Amniotic stem cell (primary cell): ENCODE measurements around the gene ZNF862.

Experiments used
- DNase-seq: peaks from one replicate; lab custom pipeline; 2025; lab: John Stamatoyannopoulos, UW

Gene ZNF862

DNA sequence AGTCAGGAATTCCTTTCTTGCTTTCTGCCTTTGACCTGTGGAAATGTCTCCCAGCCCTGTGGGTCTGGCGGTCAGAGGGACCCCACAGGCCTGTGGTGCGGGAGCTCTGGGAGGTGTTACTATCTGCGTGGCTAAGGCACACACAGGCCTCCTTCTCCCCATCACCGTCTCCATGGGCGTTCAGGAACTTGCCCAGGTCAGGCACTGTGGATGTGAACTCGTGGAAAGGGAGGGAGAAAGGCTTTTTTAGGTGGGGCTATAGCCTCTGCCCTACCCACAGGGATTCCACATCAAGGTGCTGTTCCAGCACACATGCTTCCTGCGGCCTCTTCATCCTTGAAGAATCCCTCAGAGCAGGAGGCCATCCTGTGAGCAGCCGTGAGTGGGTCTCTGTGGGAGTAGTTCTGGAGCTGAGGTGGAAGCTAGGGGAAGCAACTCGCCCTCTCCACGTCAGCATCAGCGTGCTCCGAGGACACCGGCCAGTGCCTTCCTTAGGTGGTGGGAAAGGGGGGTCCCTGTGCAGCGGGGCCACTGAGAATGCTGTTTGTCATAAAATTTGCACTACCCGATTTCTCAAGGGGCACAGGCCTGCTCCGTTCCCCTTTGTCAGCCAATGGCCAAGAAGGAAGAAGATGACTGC lies 28.1 kb downstream of the ZNF862 start:
- DNase-seq = no peak

DNA sequence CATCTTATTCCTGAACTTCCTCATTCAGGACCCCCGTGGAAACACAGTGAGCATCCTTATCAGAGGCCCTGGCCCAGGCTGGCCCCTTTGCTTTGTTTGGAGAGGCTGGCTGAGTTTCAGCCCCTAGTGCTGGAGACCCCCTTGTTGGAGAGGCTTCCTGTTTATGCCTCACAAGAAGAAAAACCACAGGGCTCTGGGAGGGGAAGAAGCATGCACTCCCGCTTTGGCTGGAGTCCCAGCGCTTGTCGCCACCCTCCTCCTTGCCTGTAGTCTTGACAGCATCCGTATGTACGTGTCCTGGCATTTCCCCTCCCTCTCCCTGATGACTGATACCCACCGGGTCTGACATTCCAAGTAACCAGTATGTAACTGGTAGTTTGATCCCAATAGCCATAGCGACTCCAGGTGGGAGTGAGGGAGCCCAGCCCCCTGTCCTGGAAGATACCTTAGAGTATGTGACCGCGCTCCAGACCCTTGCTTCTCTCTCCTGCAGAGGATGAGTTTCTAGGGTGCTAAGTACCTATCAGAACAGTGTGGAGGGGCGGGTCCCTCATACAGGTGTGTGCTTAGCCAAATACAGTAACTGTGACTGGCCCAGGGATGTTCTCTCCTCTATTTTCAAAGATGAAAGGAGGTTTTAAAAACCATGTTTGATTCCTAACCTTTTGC lies 28.7 kb downstream of the ZNF862 start:
- DNase-seq = no peak

DNA sequence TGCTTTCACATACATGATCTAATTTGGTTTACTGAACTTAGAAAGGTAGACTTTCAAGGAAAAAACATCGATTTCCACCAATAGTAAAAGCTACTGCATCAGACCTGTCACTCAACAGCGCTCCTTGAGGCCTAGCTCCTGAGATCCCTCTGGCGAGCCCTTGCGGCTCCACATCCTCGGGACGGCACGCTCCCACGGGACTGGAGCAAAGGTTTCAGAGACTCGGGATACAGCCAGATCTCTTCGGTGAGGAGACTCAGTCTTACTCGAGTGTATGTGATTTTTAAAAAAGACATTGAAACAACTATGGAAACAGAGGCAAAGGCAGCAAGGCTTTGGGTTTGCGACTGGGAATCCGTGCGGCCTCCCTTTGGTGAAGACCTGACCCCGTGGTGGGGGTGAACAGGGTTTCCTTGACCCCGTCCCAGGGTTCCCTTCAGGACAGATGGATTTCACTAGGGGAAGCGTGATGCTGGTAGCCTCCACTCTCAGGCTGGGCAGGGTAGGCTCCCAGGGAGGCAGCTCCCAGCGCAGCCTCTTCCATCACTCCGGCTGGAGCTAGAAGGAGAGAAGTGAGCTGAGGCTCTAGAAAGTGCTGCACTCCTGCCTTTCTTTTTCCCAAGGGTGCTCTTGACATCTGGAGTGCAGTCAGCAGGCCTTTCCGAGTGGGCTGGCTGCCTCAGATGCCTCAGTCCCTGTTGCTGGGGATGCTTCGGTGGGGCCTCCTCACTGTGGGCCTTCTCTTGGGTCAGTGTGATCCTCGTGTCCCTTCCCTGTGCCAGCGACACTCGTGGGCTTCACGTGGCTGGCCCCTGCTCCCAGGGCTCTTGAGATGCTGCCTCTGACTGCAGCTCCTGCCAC lies 29.8 kb downstream of the ZNF862 start:
- DNase-seq = no peak

DNA sequence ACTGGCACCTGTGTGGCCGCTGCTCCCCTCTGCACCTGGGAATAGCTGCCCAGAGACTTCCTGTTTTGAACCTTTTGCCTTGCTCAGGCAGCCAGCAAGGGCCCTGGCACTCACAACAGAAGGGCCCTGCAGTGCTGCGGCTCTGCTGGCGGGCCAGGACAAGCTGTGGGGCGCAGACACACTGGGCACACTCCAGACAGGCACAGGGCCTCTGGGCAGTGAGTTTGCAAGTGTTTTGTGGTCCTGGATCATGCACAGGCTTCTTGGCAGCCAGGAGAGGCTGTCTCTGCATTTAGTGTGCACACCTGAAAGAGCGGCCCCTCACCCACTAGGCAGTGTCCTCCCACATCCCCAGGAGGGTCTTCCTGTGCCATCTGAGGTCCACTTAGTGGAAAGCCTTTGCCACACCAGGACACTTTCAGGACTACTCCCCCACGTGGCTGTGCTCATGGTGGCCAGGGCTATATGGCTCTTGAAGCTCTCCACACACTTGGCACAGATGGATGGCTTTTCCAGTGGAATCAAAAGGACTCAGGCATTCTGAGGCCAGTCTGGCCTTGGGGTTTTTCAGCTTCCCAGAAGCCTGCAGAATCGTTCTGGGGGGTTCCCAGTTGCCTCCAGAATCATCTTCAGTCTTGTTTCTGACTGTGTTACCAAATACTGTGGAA lies 30.6 kb downstream of the ZNF862 start:
- no peak for DNase-seq

DNA sequence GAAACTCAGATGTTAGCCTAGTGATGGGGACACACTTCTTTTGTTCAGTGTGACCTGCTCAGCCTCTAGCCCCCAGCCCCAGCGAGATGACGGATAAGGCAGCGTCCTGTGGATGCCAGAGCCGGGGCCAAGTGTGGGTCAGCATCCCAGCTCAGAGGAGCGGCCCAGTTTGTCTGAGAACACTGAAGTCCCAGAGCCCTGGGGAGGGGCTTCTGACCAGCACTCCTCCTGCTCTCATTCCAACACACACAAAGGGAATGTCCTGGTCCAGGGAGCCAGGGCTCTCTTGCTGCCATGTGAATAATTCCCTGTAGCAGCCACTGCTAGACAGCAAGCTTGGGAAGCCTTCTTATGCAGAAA lies 31.1 kb downstream of the ZNF862 start:
- no peak for DNase-seq

DNA sequence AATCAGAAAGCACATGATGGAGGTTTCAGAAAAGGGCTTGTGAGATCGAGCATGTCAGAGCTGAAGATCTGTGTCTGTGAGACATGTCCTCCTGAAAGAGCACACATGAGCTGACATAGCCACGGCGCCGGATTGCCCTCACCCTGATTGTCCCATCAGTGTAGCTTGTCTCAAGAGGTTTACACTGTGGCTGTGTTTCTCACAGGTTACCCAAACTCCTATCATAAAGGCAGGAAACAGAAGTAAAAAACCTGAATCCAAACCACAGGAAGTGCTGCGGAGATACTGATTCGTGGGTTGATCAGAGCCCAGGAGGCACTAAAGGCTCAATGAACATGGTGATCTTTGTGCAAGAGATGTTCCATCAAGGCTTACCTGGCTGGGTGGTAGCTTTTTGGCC lies 31.7 kb downstream of the ZNF862 start:
- no peak for DNase-seq

DNA sequence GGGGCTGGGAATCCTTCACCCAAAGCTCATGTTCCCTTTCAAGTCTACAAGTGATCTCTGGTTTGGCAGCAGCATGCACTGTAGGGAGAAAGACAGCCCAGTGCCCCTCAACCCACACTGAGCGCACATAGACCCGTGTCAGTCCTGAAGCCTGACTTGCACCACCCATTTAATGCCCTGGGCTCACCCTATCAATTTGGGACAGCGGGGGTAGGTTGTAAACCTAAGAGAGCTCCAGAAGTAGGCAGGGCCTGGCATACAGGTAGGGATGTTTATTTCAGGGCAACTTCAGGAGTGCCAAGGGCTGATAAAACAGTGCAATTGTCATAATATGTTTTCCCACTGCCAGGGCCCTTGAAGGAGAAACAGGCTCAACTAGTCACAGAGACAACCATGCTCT lies 32.1 kb downstream of the ZNF862 start:
- no peak for DNase-seq

DNA sequence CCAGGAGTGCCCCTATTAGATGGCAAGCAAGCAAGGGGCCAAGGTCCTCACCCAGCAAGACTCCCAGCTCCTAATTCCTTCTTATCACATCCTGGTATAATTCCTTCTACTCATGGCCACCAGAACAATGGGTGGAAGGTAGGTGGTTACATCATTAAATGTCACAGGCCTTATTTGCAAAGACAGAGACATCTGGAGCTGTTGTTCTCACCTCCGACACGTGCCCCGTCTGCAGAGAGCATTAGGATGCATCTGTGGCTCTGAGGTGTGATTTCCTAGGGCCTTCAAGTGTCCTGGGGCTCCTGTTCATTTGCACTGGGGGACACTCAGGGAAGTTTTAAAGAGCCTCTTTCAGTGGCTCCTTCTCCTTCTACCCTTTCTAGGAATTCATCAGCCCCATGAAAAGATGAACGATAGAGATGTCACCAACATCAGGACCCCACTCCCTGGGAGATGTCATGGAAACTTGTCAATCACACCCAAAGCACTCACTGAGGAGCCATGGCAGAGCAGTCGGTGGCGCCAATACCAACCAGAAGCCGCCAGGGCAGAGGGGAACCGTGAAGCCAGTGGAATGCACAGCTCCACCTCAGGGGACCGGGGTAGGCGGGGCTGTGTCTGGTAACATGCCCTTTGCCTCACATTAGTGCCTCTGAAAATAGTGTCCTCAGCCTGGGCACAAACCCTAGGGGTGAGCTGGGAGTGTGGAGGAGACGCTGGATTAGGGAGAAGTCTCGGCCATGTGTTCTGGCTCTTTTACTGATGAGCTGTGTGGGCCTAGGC lies 32.7 kb downstream of the ZNF862 start:
- DNase-seq = no peak

DNA sequence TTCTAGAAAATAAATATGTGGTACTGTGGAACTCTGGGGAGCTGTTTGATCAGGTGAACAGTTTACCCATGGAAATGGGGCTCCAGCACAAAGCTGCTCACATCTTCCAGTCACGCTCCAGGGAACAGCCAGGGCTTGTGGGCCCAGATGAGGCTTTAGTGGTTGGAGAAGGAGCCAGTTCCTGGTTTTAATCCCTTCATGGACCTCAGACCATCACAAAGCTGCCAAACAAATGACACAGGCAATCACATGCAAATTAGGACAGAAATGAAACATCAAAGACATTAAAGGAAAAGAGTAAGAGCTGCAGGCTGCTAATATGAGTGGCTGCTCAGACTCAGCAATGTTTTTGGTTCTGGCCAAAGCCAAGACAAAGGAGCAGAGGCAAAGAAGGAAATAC lies 33.4 kb downstream of the ZNF862 start:
- DNase-seq = no peak

DNA sequence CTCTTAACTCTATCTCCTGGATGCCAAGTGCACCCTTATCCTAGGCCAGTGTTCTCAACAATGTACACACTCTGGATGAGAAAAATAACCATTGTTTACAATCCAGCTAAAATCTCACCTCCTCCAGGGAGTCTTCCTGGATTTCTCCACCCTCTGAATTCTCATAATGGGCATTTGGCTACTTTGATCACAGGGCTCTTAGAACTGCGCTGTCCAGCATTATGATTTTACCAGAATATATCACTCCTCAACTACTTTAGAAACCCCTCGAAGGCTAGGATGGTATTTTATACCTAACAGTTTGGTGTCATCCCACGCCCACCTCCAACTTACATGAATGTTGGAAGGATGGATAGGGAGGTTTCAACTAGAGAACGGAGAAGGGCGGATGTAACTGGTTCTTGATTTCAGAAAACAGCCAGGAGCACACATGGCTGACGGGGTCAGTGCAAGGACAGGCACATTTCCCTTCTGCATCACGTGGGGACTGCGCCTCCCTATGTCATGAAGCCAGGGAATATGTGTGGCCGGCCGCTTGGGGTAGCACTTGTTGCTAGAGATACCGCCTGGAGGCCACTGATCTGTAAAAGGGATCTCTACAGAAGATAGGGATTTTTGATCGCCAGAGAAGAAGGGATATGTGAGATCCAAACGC lies 34.4 kb downstream of the ZNF862 start:
- peak; percentile 67 for DNase-seq

DNA sequence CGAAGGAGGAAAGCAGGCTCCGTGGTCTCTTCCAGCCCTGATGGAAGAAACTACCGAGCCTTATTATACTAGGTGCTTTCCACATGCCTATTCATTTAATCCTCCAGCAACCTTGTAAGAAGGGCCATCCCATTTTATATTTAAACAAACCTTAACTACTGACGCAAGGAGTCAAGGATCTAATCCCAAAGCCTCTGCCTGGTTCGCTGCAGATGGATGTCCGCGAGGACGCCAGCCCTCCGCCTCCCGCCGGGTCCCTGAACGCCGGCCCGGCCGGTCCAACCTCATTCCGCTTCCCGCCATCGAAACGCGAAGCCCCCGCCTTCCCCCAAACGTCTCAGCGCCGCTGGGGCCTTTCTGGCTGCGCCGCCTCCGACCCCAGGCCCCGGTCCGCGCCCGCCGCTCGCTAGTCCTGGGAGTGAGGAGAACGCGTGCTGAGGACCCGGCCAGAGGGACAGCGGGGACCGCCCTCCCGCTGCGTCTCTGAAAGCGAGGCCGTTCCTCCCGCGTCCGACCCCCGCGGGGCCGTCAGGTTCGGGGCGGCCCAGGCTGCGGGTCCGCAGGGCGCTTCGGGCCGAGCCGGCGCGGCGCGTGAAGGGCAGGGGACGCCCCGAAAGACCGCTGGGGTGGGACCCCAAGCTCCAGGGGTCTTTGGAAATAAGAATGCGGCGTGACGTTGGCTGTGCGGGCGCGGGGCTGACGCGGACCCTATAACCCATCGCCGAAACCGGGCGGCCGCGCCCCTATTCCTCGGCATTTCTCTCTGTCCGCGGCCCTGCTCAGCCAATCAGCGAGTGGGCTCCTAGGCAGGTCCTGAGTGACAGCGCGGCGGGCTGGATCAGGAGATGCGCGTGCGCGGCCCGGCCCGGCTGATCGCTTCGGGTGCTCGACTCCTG lies 35.1 kb downstream of the ZNF862 start, which contains the start of gene ATP6V0E2:
Gene ATP6V0E2, plus strand, starts transcription at position 896 of the 896 bp plus-strand sequence. CDS start 97 bp downstream, outside the sequence.
- peak; percentile 80 for DNase-seq

DNA sequence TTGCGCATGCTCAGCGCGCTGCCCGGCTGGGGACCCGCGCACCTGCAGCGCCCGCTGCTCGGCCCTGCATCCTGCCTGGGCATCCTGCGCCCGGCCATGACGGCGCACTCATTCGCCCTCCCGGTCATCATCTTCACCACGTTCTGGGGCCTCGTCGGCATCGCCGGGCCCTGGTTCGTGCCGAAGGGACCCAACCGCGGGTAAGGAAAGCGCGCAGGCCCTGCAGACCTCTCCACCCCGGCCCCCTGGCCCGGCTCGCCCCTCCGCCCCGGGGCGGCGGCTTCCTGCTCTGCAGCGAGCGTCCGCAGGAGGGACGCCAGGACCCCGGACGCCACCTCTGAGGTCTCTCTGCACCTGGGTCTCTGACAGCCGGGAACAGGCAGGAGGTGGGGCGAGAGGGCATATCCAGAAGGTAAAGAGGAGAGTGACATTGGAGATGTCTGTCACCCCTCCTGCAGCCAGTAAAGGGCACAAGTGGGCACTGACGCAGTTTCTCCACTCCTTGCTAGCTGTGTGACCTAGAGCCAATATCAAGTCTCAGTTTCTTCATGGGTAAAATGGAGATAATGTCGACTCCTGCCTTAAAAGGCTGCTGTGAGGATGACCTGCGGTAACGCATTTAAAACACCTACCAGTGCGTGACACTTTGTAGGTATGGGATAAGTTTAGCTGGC lies 35.9 kb downstream of the ZNF862 start:
- no peak for DNase-seq

DNA sequence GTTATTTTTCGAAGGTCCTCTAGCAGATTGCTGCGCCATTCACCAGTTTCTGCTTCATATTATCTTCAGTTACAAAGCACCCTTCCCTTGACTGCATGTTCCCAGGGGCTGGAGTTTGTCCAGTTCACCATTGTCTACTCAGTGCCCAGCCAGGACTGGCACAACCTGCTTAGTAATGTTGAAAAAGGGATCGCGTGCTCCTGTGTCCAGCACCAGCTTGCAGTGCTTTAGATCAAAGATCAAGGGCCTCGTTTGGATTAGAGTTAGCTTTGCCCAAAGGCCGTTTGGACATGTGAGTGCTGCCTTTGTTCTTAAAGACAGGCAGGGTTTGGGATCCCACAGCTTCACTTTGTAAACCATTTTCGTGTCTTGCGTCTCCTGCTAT lies 36.5 kb downstream of the ZNF862 start:
- no peak for DNase-seq

DNA sequence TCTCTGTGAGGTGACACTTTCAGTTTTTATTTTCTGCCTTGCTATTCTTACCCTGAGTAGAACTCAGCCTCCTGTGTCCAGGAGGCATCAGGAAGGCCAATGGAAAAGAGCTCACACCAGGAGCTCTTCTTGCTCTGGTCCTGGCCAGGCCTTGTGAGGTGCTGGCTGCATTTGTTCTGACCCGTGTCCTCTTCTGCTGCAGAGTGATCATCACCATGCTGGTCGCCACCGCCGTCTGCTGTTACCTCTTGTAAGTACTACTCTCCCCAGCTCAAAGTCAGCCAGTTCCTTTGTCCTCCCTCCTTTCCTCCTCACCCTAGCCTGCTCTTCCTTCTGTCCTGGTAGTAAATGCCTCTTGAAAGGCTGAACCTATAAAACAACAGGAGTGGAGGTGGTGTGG lies 37.2 kb downstream of the ZNF862 start:
- DNase-seq = no peak

DNA sequence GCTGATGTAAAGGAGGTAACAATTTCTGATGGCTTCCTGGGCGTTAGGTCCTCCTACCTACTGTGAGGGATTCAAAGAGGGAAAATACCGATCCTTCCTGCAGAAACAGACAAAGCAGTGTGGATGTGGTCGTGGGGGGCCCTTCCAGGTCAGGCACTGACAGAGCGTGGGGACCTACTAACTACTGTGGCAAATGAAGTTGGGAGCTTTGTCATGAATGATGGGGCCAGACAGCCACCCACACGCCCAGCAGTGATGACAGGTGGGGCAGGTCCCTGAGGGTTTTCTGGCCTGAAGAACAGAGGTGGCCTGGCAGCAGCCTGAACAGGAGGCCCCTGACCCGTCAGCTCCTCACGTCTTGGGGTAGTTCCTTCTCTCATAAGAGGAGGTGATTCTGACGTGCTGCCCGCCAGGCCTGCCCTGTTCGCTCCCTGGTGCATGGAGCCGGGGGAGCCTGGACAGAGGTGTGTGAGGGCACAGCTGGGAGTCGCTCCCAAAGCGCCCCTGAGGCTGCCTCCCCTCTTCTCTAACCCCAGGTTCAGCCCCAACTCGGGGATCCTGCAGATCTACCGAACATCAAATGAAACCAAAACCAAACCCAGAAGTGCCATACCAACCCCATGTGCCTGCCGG lies 39.8 kb downstream of the ZNF862 start:
- DNase-seq = no peak

DNA sequence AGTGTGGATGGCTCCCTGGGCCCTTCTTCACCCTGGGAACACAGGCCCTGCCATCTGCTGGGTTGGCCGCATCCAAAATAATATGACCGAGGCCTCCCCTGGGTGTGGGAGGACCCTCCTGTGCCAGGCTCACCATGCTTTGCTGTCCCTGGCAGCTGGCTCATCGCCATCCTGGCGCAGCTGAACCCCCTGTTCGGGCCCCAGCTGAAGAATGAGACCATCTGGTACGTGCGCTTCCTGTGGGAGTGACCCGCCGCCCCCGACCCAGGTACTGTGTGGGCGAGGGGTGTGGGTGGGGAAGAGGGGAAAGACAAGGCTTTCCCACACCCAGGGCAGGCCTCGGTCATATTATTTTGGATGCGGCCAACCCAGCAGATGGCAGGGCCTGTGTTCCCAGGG lies 40.3 kb downstream of the ZNF862 start:
- DNase-seq = no peak

DNA sequence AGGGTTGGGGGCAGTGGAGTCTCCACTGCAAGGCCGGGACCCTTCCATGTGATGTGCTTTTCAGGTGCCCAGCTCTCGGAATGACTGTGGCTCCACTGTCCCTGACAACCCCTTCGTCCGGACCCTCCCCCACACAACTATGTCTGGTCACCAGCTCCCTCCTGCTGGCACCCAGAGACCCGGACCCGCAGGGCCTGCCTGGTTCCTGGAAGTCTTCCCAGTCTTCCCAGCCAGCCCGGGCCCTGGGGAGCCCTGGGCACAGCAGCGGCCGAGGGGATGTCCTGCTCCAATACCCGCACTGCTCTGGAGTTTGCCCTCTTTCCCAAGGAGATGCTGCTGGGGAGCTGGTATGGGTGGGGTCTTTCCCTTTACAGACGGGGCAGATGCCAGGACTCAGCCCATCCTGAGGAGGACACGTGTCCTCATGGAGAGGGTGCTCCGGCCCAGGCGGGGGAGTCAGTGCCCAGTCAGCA lies 41.1 kb downstream of the ZNF862 start:
- DNase-seq = no peak

DNA sequence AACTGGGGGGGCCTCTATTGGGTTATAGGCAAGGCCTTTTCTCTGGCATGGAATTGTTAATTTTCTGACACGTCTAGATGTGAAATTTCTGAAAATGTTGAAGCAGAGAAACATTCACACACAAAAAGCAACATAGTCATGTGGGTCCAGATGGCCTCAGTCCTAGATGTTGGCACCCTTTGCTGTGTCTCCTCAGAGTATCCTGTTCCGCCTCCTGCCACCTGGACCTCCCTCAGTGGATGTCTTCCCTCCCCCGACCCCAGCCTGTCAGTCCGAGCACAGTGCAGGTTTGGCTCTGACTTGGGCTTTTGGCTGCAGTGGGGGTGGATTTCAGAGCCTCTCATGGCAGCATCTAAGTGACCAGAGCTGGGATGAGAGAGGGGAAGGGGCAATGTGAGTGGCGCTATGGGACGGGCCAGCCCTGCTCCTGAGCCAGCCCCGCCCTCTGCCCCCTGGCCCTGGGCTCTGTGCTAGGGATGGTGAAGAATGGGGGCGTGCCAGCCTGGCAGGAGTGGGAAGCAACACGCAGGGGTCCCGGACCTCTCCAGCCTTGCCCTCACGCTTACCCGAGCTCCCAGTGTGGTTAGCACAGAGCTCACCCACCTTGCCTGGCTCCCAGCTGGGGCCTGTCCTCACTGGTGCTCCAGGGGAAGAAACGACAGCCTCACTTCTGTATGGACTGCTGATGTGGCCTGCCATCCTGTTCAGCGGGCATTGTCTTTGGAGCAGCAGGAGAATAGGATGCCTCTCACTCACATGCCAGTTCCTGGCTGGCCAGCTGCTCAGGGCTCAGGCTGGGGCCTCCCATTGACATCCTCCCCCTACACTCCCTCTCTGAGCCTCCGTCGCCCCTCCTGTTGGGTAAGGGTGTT lies 41.8 kb downstream of the ZNF862 start:
- DNase-seq = no peak
